Globus pallidus (tissue), 1 donor: ENCODE results near the gene AFF1.

Experiments used
- DNase-seq: peaks from one replicate; pipeline ENCODE4 v3.0.0-alpha.2; 2015; ENCODE audit warnings: low spot score

AFF1 gene

GRCh38 chr4:86934771-86935565, at the start of gene AFF1:
Gene AFF1 (plus strand): TSS chr4:86935011. CDS start chr4:86948534, 13,523 bp downstream.
- peak; percentile 94 for DNase-seq

GRCh38 chr4:86890790-86891189, 44.0 kb upstream of the AFF1 start:
- no peak for DNase-seq

DNA sequence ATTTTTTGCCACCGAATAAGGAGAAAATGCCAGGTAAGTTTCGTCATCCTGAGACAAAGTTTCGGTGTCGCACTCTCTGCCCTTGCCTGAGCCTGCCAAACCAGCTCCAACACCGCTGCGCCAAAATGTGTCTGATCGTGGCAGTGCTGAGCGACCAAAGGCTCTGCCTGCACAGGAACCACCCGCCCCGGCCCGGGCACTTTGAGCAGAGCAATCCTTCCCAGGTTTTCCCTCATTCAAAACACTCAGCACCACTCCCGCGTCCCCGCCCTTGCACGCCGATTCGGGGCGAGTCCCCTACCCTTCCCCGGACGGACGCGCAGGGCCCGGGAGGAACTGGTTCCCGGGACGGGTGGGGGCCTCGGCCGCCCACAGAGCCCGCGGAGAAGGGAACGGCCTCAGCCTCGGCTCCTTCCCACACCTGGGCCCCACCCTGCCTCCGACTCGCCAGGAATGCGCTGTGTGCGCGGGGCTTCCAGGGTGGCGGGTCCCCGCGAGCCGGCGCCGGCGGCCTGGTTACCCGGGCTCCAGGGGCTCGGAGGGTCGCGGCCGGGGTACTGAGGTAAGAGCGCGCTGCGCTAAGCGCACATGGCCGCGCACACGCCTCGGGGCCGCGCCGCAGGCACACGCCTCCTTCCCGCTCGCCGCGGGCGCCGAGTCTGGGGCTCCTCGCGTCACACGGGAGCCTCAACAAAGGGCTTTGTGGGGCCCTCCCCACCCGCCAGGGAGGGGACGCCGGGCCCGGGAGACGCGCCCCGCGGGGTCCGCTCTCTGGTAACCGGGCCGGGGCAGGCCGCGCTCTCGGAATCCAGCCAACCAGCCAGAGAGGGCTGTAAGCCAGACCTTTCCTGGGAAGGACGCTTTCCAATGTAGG, 42.8 kb upstream of the AFF1 start, which contains the start of gene C4orf36:
Gene C4orf36, minus strand, starts transcription at position 661 of the 874 bp plus-strand sequence. CDS start 902 bp downstream, outside the sequence.
- peak; percentile 48 for DNase-seq

GRCh38 chr4:86892636-86892960, 42.2 kb upstream of the AFF1 start:
- DNase-seq = no peak

- DNase-seq = no peak
Measured at GRCh38 chr4:86893136-86893535, 41.7 kb upstream of the AFF1 start.

DNA sequence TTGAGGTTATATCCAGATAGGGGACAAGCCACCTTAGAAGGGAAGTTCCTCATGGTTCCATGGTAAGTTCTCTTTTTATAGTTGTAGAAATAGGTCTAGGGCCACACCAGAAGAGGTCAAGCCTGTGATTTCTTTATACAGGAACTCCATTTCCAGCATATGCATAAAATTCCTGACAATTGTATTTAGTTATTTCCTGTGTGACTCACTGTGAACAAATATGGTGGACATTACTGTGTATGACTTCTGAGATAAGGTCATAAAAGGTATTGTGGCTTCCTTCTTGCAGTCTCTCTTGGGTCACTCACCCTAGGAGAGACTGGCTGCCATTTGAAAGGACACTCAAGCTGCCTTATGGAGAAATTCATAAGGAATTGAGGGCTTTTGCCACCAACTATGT, 40.4 kb upstream of the AFF1 start:
- DNase-seq = no peak

- peak; percentile 78 for DNase-seq
Measured at GRCh38 chr4:86895692-86896488, 38.9 kb upstream of the AFF1 start.

DNA sequence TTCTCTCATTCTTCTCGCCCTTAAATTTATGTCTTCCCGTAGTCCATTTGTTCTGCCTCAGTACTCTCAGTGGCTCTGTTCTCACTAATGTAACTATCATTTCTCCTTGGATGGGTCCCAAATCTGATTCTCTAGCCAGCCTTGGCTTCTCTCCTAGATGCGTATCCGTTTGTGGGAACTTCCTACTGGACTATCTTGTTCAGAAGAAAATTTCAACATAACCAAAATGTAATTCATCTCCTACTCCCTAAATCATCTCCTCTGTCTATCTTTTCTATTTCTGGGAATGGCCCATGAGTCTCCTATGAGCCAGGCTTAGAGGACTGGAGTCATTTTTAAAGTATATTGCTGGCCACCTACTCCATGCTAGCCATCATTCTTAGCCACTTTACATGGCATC, 38.2 kb upstream of the AFF1 start:
- no peak for DNase-seq

DNA sequence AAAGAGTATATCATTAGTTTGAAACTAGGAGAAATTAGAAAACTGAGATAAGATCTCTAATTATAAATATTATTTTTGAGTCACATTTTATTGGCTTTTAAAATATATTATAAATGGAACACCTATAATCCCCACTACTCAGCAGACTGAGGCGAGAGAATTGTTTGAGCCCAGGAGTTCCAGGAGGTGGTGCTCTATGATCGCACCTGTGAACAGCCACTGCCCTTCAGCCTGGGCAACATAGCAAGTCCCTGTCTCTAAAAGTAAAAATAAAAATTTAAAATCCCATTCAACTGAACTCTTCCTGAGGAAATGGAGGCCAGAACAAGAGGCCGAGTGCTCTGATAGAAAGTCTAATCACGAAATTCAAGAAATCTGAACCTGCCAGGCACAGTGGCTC, 36.2 kb upstream of the AFF1 start:
- no peak for DNase-seq

DNA sequence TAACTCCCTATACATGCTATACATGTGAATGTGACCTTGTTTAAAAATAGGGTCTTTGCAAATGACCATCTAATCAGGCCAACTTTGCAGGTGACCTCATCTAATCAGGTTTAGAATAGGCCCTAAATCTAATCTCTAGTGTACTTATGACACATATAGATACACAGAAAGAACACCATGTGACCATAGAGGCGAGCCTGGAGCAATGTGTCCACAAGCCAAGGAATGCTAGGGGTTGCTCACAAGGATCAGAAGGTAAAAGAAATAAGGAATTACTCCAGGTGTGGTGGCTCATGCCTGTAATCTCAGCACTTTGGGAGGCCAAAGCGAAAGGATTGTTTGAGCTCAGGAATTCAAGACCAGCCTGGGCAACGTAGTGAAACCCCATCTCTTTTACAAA, 32.9 kb upstream of the AFF1 start:
- no peak for DNase-seq

DNA sequence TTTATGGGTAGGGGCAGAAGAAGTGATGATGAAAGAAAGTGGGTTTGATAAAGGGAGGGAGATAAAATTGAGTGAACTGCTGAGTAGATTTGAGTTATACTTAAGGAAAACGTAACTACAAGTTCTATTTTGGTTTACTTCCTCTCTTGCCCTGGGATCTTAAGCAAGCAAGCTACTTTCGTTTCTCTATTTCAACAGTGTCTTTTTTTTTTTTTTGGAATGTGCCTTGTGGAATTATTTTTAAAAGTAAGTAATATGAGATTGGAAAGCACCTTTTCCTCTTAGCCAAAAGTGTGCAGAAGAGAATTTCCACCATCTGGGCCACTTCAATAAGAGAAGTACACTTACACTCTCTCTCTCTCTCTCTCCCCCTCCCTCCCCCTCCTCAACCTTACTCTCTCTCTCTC, 26.6 kb upstream of the AFF1 start:
- DNase-seq = peak; percentile 31

DNA sequence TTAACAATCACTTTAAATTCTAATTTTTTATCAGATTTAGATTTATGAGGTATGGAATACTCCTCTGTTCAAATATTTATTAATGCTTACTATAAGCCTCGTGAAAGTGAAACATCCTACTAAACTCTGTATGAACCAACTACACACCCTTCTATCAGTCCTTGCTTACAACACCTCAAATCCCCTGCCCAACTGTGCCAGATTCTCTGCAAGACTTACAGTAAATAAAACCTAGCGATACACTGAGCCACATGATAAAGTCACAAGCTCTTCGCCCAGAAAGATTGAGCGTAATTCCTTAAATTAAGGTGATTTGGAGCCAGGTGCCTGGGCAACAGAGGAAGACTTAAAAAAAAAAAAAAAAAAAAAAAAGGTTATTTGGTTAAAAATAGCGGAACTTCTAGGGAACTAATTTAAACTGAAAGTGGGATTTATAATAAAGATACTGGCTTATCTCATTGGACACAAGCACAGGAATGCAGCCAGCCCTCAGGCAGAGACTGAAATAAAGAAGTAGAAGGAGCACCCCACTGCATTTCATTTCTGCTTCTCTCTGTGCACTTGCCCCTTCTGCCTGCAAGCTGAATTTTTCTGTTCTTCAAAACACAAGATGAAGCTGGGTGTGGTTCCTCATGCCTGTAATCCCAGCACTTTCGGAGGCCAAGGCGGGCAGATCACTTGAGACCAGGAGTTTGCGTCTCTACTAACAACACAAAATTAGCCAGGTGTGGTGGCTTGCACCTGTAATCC, 25.1 kb upstream of the AFF1 start:
- DNase-seq = no peak

DNA sequence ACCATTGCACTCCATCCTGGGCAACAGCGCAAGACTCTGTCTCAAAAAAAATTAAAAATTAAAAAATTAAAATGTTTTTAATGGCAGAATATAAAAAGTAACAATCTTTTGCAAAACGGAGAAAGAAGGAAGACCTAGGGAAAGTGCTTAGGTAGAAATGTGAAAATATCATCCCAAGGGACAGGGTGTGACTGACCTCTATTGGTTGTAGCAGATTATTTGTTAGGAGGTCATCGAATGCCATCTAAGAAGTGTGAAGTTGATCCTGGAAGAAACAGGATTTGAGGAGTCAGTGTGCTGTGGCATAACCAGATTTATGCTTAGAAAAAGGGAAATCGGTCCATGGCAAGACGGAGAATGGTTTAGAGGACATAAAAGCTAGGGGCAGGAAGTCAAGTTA, 24.4 kb upstream of the AFF1 start:
- no peak for DNase-seq

DNA sequence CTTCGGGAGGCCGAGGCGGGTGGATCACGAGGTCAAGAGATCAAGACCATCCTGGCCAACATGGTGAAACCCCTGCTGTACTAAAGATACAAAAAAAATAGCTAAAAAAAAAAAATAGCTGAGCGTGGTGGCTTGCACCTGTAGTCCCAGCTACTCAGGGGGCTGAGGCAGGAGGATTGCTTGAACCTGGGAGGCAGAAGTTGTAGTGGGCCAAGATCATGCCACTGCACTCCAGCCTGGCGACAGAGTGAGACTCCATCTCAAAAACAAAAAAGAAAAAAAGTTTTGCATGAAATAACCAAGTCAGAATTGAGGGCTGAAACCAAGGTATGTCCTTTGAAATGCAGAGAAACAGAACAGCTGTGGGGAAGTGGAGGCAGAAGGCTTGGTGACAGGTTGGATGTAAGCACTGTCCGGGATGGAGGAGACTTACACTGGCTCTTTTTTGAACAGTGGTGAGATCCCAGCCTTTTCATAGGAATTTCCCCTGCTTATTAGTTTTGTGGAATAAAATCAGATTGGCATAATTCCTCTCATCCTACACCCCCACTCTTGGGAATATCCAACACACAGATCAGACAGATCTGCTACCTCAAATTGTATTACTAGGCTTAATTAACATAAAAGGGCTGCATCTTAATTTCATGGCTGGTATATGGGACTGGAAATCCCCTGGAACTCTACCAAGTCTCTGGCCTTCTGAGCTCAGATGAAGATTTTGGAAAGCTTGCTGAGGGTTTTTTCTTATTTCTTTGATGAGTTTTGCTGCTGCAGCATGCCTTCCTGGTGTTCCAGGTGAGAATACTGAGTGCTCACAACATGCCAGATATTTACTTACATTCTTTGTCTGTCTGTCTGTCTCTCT, 23.8 kb upstream of the AFF1 start:
- no peak for DNase-seq

DNA sequence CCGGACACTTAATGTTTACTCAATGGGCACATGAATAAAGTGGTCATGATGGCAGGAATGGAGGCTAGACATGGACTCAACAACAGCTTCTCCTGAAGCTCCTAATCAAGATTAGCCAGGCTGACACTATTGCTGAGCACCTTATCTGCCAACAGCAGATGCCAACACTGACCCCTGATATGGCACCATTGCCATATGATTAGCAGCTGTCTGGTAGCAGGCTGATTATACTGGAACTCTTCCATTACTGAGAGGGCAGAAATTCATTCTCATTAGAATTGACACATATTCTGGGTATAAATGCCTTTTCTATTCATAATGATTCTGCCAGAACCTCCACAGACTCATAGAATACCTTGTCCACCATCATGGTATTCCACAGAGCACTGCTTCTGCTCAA, 18.4 kb upstream of the AFF1 start:
- no peak for DNase-seq

GRCh38 chr4:86917212-86918039, 17.4 kb upstream of the AFF1 start:
- no peak for DNase-seq

DNA sequence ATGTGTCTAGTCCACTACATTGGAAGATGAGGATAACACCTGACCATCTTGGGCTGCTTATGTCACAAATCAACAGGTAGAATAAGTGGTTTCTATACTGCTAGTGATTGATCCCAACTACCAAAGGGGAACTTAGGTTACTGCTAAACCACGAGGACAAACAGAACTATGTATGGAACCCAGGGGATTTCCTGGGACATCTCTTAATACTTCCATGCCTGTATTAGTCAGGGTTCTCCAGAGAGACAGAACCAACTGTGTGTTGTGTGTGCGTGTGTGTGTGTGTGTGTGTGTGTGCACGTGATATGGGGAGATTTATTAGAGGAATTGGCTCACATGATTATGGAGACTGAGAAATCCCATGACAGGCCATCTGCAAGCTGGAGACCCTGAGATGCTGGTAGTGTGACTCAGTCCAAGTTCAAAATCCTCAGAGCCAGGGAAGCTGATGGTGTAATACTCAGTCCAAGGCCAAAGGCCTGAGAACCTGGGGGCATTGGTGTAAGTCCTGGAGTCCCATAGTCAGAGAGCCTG, 16.2 kb upstream of the AFF1 start:
- DNase-seq = no peak

DNA sequence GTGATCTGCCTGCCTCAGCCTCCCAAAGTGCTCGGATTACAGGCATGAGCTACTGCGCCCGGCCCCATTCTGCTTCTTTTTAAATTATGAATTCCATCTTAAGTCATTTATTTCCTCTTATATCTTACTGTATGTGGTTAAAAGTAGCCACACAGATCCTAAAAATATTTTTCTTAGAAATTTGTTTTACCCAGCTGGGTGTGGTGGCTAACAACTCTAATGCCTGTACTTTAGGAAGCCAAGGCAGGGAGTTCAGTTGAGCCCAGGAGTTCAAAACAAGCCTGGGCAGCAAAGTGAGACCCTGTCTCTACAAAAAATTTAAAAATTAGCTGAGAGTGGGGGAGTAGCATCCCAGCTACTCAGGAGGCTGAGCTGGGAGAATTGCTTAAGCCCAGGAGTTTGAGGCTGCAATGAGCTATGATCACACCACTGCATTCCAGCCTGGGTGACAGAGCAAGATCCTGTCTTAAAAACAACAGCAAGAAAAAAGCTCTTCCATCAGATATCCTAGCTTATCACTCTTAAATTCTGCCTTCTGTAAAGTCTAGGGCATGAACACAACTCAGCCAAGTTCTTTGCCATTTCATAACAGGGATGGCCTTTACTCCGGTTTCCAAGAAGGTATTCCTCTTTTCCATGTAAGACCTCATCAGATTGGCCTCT, 15.1 kb upstream of the AFF1 start:
- DNase-seq = no peak
